Osteoblast (primary cell): ENCODE measurements around the gene CNR2. TPM values are rescaled to one million over a fixed set of nuclear protein-coding genes. Genes with fewer than 3 reads are reported as not detected.
"Not testable (repeated sequence)": the region's sequence is repeated elsewhere in the genome, so short reads cannot be mapped to it uniquely, and the experiment has no call there.

Source experiments
- DNase-seq: peaks from one replicate; pipeline ENCODE4 v3.0.0; 2011; ENCODE audit warnings: low spot score, mixed read lengths; ENCODE audit not compliant: insufficient read length; ENCODE audit errors: missing footprints
- H2AFZ ChIP-seq: 2 replicates; pipeline ENCODE4 v1.6.0; 2011; ENCODE audit warnings: mild to moderate bottlenecking, low read length
- H3K27ac ChIP-seq: 2 replicates; pipeline ENCODE4 v1.5.1; 2011; ENCODE audit warnings: mild to moderate bottlenecking, low read depth, low read length, moderate library complexity
- H3K27me3 ChIP-seq: 2 replicates; pipeline ENCODE4 v1.6.0; 2012; ENCODE audit warnings: mild to moderate bottlenecking, control low read depth, inconsistent platforms, low read length, moderate library complexity; ENCODE audit not compliant: insufficient read depth
- H3K36me3 ChIP-seq: 2 replicates; pipeline ENCODE4 v1.5.1; 2011; ENCODE audit warnings: mild to moderate bottlenecking, low read length, control low read depth, moderate library complexity; ENCODE audit not compliant: insufficient read depth
- H3K4me1 ChIP-seq: 2 replicates; pipeline ENCODE4 v1.5.1; 2011; ENCODE audit warnings: mild to moderate bottlenecking, low read length, control low read depth, moderate library complexity; ENCODE audit not compliant: insufficient read depth
- H3K4me2 ChIP-seq: 2 replicates; pipeline ENCODE4 v1.6.0; 2011; ENCODE audit warnings: mild to moderate bottlenecking, low read length; ENCODE audit not compliant: insufficient read depth
- H3K4me3 ChIP-seq: fragments of 200-600 bp; sonication (generic); 3 replicates; pipeline ENCODE4 v1.5.1; 2012; ENCODE audit warnings: mild to moderate bottlenecking, low read length, inconsistent platforms; ENCODE audit not compliant: insufficient read depth
- H3K79me2 ChIP-seq: 2 replicates; pipeline ENCODE4 v1.6.0; 2012; ENCODE audit warnings: mild to moderate bottlenecking, low read length, control low read depth, inconsistent platforms; ENCODE audit not compliant: insufficient read depth
- H3K9me3 ChIP-seq: 2 replicates; pipeline ENCODE4 v1.5.1; 2011; ENCODE audit warnings: low read depth, low read length, control low read depth
- H4K20me1 ChIP-seq: 2 replicates; pipeline ENCODE4 v1.6.0; 2012; ENCODE audit warnings: mild to moderate bottlenecking, low read length, control low read depth; ENCODE audit not compliant: insufficient read depth
- CTCF ChIP-seq: IDR thresholded peaks from 2 replicates; pipeline ENCODE4 v1.5.1; 2011; ENCODE audit warnings: mild to moderate bottlenecking, low read depth, low read length, moderate library complexity; ENCODE audit errors: extremely low read depth
- total RNA-seq: library from RNA; depleted of rRNA; stranded (reverse); fragments of >200 nt; gene quantifications from 2 replicates; pipeline ENCODE4 v1.2.3, GENCODE V29; 2012

CNR2 gene
- total RNA-seq, 1 donor = not detected

GRCh38 chr1:23862640-23863039 lies 50.5 kb downstream of the CNR2 start:
- H2AFZ ChIP-seq = no peak overlapping the region
- H3K9me3 ChIP-seq = no peaks in the 10 kb centered on the region
- no peak overlapping the region for H3K4me3 ChIP-seq
- no peaks in the 10 kb centered on the region for H3K27me3 ChIP-seq
- H4K20me1 ChIP-seq = no peaks in the 10 kb centered on the region
- DNase-seq = no peak
- no peak overlapping the region for H3K27ac ChIP-seq
- H3K4me2 ChIP-seq = no peak overlapping the region
- H3K79me2 ChIP-seq = peaks cover 7% of the 10 kb centered on the region
- no peak for TF ChIP-seq CTCF
- H3K36me3 ChIP-seq = peaks cover 8% of the 10 kb centered on the region
- H3K4me1 ChIP-seq = peaks cover 6% of the 10 kb centered on the region

- no peaks in the 10 kb centered on the region for H4K20me1 ChIP-seq
- H3K4me3 ChIP-seq = no peak overlapping the region
- no peaks in the 10 kb centered on the region for H3K79me2 ChIP-seq
- H3K4me1 ChIP-seq = no peaks in the 10 kb centered on the region
- H3K9me3 ChIP-seq = no peaks in the 10 kb centered on the region
- no peak overlapping the region for H3K27ac ChIP-seq
- no peaks in the 10 kb centered on the region for H3K27me3 ChIP-seq
- no peaks in the 10 kb centered on the region for H3K36me3 ChIP-seq
- H2AFZ ChIP-seq = no peak overlapping the region
- peak; percentile 26 for TF ChIP-seq CTCF
- H3K4me2 ChIP-seq = no peak overlapping the region
- DNase-seq = no peak
Observed at GRCh38 chr1:23854568-23854967, 58.6 kb downstream of the CNR2 start.

- not testable (repeated sequence) for H3K27ac ChIP-seq, H2AFZ ChIP-seq, H3K9me3 ChIP-seq, H3K4me2 ChIP-seq, H3K4me3 ChIP-seq, DNase-seq, H3K27me3 ChIP-seq, H3K36me3 ChIP-seq, H4K20me1 ChIP-seq, H3K79me2 ChIP-seq, H3K4me1 ChIP-seq
Observed at GRCh38 chr1:23853124-23853523, 60.0 kb downstream of the CNR2 start.

- not testable (repeated sequence) for H2AFZ ChIP-seq, H3K27ac ChIP-seq, H3K27me3 ChIP-seq, H3K4me3 ChIP-seq, H3K4me1 ChIP-seq, H3K36me3 ChIP-seq, DNase-seq, H4K20me1 ChIP-seq, H3K79me2 ChIP-seq, H3K9me3 ChIP-seq, H3K4me2 ChIP-seq
Observed at GRCh38 chr1:23851406-23851805, 61.8 kb downstream of the CNR2 start.

- no peaks in the 10 kb centered on the region for H3K27me3 ChIP-seq
- no peak overlapping the region for H3K4me2 ChIP-seq
- TF ChIP-seq CTCF = no peak
- H3K27ac ChIP-seq = no peak overlapping the region
- no peaks in the 10 kb centered on the region for H3K79me2 ChIP-seq
- H3K9me3 ChIP-seq = no peaks in the 10 kb centered on the region
- peaks cover 3% of the 10 kb centered on the region for H3K36me3 ChIP-seq
- no peaks in the 10 kb centered on the region for H3K4me1 ChIP-seq
- DNase-seq = no peak
- no peak overlapping the region for H2AFZ ChIP-seq
- H3K4me3 ChIP-seq = no peak overlapping the region
- H4K20me1 ChIP-seq = no peaks in the 10 kb centered on the region
Observed at GRCh38 chr1:23848673-23849616, 64.2 kb downstream of the CNR2 start.

- DNase-seq, H3K79me2 ChIP-seq, H3K9me3 ChIP-seq, H3K36me3 ChIP-seq, H3K27me3 ChIP-seq, H3K4me2 ChIP-seq, H4K20me1 ChIP-seq, H3K27ac ChIP-seq, H2AFZ ChIP-seq, H3K4me1 ChIP-seq, H3K4me3 ChIP-seq: not testable (repeated sequence)
Observed at GRCh38 chr1:23847482-23848095, 65.6 kb downstream of the CNR2 start.
